ENCODE data around the gene CDYL. TPM values are rescaled to one million over a fixed set of nuclear protein-coding genes. Genes with fewer than 3 reads are reported as not detected.

The CDYL gene
- total and polyA plus RNA-seq, 4 donors: 3.3 to 25.4 (median 11.0) TPM

GRCh38 chr6:4928426-4928825, 152.2 kb downstream of the CDYL start (continued):
- TF ChIP-seq TAF1 (conservative IDR thresholded peaks at IDR 0.05) (no peak), JUND (IDR thresholded peaks at IDR 0.05) (no peak), FOXA2 (IDR thresholded peaks at IDR 0.05) (no peak)

- no peak overlapping the region for H3K9ac ChIP-seq (ENCODE audit: low read depth in 1 of 2, low read length in 2 of 2)
- 96% methylated on average over 1 of the region's 1 CpG for WGBS
- no peaks in the 10 kb centered on the region for H3K4me1 ChIP-seq (ENCODE audit: control insufficient read depth in 4 of 4, insufficient read depth in 4 of 4, low read length in 3 of 4)
- H3K36me3 ChIP-seq (ENCODE audit: control insufficient read depth in 4 of 4, insufficient read depth in 3 of 4, low read depth in 1 of 4, low read length in 3 of 4): no peaks in the 10 kb centered on the region
- no peak overlapping the region for H3K4me3 ChIP-seq (ENCODE audit: low read depth in 1 of 3, low read length in 3 of 3)
- no peak for TF ChIP-seq ZBTB33 (IDR thresholded peaks at IDR 0.05)
- no peak for TF ChIP-seq RXRA (IDR thresholded peaks at IDR 0.05)
- TF ChIP-seq HNF4G (IDR thresholded peaks at IDR 0.05): no peak
- no peak for TF ChIP-seq CTCF (IDR thresholded peaks at IDR 0.05; ENCODE audit: low read depth, low read length, missing input control)
- no peak for TF ChIP-seq FOXA2 (IDR thresholded peaks at IDR 0.05)
- TF ChIP-seq JUND (IDR thresholded peaks at IDR 0.05): no peak
- TF ChIP-seq ATF3 (IDR thresholded peaks at IDR 0.05): no peak
- no peak for TF ChIP-seq NR2F2 (IDR thresholded peaks at IDR 0.05)
- no peak for TF ChIP-seq TAF1 (conservative IDR thresholded peaks at IDR 0.05)
- TF ChIP-seq SP1 (IDR thresholded peaks at IDR 0.05): no peak
- no peak for TF ChIP-seq REST (IDR thresholded peaks at IDR 0.05)
- no peak for TF ChIP-seq EGR1 (IDR thresholded peaks at IDR 0.05; ENCODE audit: low read depth in 2 of 2)
- TF ChIP-seq MAX (IDR thresholded peaks at IDR 0.05): no peak
- TF ChIP-seq FOXA1 (IDR thresholded peaks at IDR 0.05): no peak
- no peak for TF ChIP-seq HNF4A (conservative IDR thresholded peaks at IDR 0.05)
- no peak for TF ChIP-seq RAD21 (IDR thresholded peaks at IDR 0.05)
- no peak for TF ChIP-seq GABPA (IDR thresholded peaks at IDR 0.05 in 1 of 2, conservative IDR thresholded peaks at IDR 0.05 in 1 of 2)
- no peak for TF ChIP-seq YY1 (IDR thresholded peaks at IDR 0.05)
- no peak overlapping the region for H3K27ac ChIP-seq (ENCODE audit: low read depth in 1 of 2, low read length in 2 of 2)
- no peaks in the 10 kb centered on the region for H3K27me3 ChIP-seq (ENCODE audit: control insufficient read depth in 4 of 4, insufficient read depth in 4 of 4, low read length in 3 of 4)
- no peak for DNase-seq (ENCODE audit: low spot score)
- no peaks in the 10 kb centered on the region for H3K9me3 ChIP-seq (ENCODE audit: control insufficient read depth in 4 of 4, low read length in 3 of 4)
Observed at GRCh38 chr6:4929097-4929718, 153.0 kb downstream of the CDYL start.

Measured in liver (tissue), 9 donors.